NOMO-1 treated with dmso at 0.1 percent for 144 hours (cell line): ENCODE results near the gene CLTC.

Experiments
- DNase-seq: peaks from one replicate; lab custom pipeline; 2025; ENCODE audit not compliant: unreplicated experiment; lab: John Stamatoyannopoulos, UW

Gene CLTC

GRCh38 chr17:59678918-59679317, 59.2 kb downstream of the CLTC start:
- DNase-seq, result no peak

DNA sequence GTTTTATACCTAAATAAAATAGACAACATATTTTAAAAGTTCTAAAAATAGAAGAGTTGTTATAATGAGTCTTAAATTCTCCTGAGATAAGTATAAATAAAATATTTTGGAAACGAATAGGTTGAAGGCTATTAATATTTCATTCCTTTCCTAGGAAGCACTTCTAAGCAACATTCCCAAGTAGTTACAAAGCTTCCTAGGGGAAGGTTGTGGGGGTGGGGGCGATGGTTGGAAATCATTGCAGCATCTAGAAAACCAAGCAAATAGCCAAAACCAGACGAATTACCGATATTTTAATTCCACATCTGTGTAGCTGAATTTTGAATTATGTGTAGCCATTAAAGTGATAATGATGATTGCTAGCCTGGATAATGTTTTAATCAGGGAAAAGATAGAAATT, 60.6 kb downstream of the CLTC start:
- DNase-seq, result no peak

- DNase-seq, result no peak
Measured at GRCh38 chr17:59683283-59683682, 63.6 kb downstream of the CLTC start.

DNA sequence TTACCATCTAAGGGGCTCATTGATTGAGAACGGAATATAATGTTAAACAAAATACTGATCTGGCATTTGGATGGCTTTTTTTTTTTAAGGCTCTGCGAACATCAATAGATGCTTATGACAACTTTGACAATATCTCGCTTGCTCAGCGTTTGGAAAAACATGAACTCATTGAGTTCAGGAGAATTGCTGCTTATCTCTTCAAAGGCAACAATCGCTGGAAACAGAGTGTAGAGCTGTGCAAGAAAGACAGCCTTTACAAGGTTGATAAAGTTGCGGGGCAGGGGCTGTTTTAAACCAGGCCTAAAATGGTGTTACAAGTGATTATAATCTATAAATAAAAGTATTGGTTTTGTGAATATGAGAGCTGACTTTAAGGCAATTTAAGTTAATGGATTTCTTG, 65.3 kb downstream of the CLTC start:
- DNase-seq, result no peak

DNA sequence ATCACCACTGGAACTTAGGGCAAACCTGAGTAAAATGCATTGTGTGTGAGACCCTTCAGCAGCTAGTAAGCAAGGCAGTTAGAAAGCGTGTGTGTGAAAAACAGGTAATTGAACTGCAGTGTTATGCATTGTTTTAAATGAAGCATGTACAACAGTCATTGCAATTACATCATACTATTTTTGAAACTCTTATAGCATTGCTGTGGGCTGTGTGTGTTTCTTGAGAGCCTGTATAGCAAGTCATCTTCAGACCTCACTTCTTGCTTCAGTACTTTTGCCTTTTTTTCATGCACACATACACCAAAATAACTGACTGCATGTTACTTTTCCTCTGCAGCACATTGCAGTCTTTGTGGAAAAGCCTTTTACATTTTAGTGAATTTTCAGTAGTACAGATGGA, 68.3 kb downstream of the CLTC start:
- no peak for DNase-seq

DNA sequence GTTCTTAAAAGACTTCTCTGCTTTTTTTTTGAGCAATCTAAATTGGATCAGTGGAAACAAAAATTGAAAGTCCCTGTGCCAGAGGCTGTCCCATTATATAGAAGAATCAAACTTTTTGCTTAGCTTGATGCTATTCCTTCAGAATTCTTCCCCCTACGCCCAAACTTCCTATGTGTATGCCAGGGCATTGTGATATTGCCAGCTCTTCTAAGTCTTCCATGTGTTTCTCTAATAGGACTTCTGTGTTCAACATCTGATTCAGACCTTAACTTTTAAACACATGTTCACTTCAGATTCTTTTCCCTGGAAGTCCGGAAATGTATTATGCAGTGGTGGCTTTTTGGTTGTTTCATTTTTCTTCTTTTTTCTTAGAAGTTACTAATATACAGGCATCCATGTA, 68.8 kb downstream of the CLTC start:
- no peak for DNase-seq

- no peak for DNase-seq
Measured at GRCh38 chr17:59693582-59693981, 73.9 kb downstream of the CLTC start.

DNA sequence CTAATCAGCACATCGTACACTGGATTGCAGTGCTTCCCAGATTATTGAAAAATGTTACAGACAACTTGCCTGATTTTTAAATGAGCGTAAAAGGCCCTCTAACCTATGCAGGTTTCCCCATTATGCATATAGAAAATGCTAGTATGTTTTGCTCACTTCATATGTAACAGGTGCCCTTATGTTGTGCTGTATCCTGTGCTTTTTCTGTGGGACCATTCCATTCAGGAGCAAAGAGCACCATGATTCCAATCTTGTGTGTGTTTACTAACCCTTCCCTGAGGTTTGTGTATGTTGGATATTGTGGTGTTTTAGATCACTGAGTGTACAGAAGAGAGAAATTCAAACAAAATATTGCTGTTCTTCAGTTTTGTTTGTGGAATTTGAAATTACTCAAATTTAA, 74.6 kb downstream of the CLTC start:
- DNase-seq, result no peak

GRCh38 chr17:59695945-59696681, 76.4 kb downstream of the CLTC start:
- no peak for DNase-seq

DNA sequence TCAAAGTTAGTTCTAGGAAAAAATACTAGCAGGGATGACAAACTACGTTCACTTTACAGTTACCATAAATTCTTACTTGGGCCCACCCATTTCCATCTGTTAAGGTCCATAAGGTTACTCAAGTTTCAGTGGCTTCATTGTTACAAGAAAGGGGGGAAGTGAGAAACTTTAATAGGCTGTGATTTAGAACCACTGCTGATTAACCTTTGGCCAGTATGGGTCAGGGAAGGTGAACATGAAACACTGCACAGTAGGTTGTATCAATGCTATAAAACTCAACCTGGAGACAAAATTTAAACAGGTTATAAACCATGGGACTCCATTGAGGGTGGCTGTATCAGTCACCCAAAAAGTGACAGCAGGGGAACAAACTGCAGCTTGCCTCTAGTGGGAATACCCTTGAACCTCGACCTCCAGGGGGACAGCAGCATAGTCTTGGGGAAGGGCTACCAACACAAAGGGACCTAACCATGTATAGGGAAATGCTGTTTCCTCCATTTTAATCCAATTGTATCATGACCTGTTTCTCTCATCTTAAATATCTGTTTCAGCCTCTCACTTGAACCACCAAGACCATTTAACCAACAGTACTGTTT, 77.1 kb downstream of the CLTC start:
- DNase-seq, result no peak

GRCh38 chr17:59698143-59698542, 78.4 kb downstream of the CLTC start:
- DNase-seq, result no peak

- no peak for DNase-seq
Measured at GRCh38 chr17:59699218-59699617, 79.5 kb downstream of the CLTC start.

DNA sequence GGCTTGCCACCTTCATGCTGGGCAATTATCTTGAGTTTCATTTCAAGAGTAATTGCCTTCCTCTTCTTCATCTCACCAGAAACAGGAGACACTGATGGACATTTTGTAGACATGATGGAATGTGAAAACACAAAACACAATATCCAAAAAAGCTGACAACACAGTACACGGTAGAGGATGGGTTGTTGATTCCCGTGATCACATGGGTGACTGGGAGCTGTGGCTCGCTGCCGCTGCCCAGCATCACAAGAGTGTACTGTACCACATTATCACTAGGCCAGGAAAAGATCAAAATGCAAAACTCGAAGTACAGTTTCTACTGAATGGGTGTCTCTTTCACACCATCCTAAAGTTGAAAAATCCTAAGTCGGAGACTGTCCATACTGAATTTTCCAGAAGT, 80.1 kb downstream of the CLTC start:
- DNase-seq, result no peak

- DNase-seq, result no peak
Measured at GRCh38 chr17:59702304-59702703, 82.6 kb downstream of the CLTC start.

DNA sequence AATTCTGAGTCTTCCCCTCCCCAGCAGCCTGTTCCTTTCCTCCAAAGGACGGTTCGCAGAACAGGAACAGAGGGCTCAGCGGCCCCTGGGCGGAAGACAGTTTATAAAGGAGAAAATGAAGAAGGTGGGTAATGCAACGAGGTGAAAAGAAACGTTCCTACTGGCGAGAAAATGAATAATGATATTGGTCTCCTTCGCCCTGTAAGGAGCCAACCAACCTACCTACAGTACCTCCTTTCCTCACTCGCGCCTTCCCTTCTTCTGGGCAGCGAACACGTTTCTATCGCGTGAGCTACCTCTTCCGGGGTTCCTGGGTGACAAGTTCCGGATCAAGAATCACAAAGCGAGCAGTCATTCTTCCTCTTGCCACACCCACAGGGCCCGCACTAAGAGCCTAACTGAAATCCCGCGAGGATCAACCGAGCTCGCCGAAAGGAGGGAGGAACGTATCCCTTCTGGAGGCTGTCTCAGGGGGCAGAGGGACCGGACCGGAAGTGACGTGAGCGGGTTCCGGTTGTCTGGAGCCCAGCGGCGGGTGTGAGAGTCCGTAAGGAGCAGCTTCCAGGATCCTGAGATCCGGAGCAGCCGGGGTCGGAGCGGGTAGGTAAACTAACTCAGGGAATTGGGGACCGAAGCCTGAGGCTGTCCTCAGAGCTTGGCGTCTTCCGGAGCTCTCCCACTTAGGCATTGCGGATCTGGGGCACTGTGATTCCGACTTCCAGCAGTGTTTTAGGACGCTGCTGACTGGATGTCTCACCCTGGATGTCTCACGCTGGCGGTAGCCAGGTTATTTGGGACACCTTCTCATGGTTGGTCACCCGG, 87.7 kb downstream of the CLTC start, which contains the start of the genes PTRH2 and VMP1:
PTRH2 (minus strand) TSS at position 282 of the 822 bp plus-strand sequence. CDS start 9,452 bp downstream, outside the sequence.
VMP1 (plus strand) TSS at position 506 of the 822 bp plus-strand sequence. CDS start 23,793 bp downstream, outside the sequence.
- peak; percentile 99 for DNase-seq

- no peak for DNase-seq
Measured at GRCh38 chr17:59707971-59708430, 88.3 kb downstream of the CLTC start.

DNA sequence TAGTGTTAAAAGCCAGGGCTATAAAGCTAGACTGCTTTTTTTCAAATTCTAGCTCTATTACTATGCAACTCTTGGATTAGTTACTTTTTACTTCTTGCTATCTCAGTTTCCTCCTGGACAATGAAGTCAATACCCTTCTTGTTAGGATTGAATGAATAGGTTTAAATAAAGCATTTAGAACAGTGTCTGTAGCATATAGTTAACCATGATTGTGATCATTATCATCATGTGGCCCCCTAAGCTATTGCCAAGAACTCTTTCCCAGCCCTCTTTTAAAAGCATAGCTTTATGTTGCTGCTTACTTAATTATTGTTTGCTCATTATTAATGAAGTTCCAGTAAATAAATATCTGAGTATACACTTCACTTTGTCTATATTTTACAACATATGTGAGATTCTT, 92.2 kb downstream of the CLTC start:
- DNase-seq, result no peak

GRCh38 chr17:59712862-59713261, 93.2 kb downstream of the CLTC start:
- peak; percentile 58 for DNase-seq

GRCh38 chr17:59714255-59714654, 94.6 kb downstream of the CLTC start:
- no peak for DNase-seq

DNA sequence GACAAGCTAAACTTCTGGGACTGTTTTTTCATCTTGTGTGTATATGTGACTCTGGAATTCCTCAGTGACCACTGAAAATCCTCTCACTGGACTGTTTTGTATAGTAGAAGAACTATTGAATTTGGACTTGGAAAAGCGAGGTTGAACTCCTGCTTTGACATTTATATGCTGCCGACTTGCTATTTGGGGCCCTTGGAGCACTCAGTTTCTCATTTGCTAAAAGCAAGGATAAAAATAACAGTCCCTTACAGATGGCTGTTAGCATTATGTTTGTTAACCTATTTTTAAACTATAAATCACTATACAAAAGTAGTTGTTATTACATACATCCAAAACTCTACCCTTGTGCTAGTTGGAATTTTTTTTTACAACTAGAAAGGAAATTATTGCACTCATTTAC, 96.7 kb downstream of the CLTC start:
- DNase-seq, result no peak

GRCh38 chr17:59719526-59719925, 99.8 kb downstream of the CLTC start:
- no peak for DNase-seq

DNA sequence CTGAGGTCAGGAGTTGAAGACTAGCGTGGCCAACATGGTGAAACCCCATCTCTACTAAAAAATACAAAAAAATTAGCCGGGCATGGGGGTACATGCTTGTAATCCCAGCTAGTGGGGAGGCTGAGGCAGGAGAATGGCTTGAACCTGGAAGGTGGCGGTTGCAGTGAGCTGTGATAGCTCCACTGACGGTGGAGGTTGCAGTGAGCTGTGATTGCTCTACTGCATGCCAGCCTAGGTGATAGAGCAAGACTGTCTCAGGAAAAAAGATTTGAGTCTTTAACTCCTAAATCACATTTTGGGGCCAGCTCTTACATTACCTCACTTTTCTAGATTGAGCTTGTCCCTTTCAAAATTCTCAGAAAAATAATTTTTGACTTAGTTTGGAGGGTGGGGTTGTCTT, 102.9 kb downstream of the CLTC start:
- no peak for DNase-seq
